Uterus (tissue), 4 donors: ENCODE measurements around the gene CTIF. TPM values are rescaled to one million over a fixed set of nuclear protein-coding genes. Genes with fewer than 3 reads are reported as not detected.

Experiments used
- DNase-seq, 2 donors: peaks; one replicate each; pipeline ENCODE4 v3.0.0-alpha.2; 2019 to 2020
- H3K27ac ChIP-seq, 2 donors: fragments of 200-600 bp; sonication (generic); 1 replicate in 1 of 2; 2 replicates in 1 of 2; pipeline ENCODE4 v1.5.1; 2016 to 2018
- H3K27me3 ChIP-seq, 2 donors: fragments of 200-600 bp; sonication (generic); one replicate each; pipeline ENCODE4 v1.5.1; 2018 to 2019; ENCODE audit warnings: control low read depth in 1 of 2
- H3K36me3 ChIP-seq, 2 donors: fragments of 200-600 bp; sonication (generic); one replicate each; pipeline ENCODE4 v1.5.1; 2019; ENCODE audit warnings: control low read depth in 1 of 2
- H3K4me1 ChIP-seq, 2 donors: fragments of 200-600 bp; sonication (generic); one replicate each; pipeline ENCODE4 v1.5.1; 2018 to 2019; ENCODE audit warnings: control low read depth in 1 of 2
- H3K4me3 ChIP-seq, 2 donors: fragments of 200-600 bp; sonication (generic); 1 replicate in 1 of 2; 2 replicates in 1 of 2; pipeline ENCODE4 v1.5.1; 2018 to 2019; ENCODE audit warnings: mild to moderate bottlenecking in 1 of 2
- H3K9me3 ChIP-seq, 2 donors: fragments of 200-600 bp; sonication (generic); one replicate each; pipeline ENCODE4 v1.5.1; 2019; ENCODE audit warnings: control low read depth in 1 of 2
- POLR2A ChIP-seq, 2 donors: fragments of 450-650 bp; IDR thresholded peaks; one replicate each; pipeline ENCODE4 v1.6.1; 2016; ENCODE audit warnings: antibody characterized with exemption in 2 of 2, mild to moderate bottlenecking in 1 of 2, moderate library complexity in 1 of 2
- intact Hi-C: fragments of 100-400 bp; cut with DNase I; formaldehyde crosslinking; loops from one replicate; pipeline ENCODE4 v1.15.1; 2023; ENCODE audit warnings: low total_unique reads
- total RNA-seq, 4 donors: library from RNA; depleted of rRNA in 3 of 4; stranded (reverse); fragments of >200 nt in 3 of 4; gene quantifications; one replicate each; pipeline versions ENCODE4 v1.1.0 to v1.2.4, GENCODE V29; 2014 to 2023
- TF ChIP-seq, protein P1 (sequence below), 4 experiments: fragments of 200-600 bp in 2 of 4; fragments of 450-650 bp in 2 of 4; sonication (generic) in 2 of 4; IDR thresholded peaks; one replicate each; pipeline ENCODE4 v1.5.1; 2016 to 2019; ENCODE audit warnings: antibody characterized with exemption in 4 of 4, mild to moderate bottlenecking in 2 of 4, moderate library complexity in 1 of 4
- donor health status: DM: yes; HTN: yes; CAD: no.

The CTIF gene
- total RNA-seq, 4 donors from 2014 or later, result 11.3 to 94.3 (median 48.0) TPM

DNA sequence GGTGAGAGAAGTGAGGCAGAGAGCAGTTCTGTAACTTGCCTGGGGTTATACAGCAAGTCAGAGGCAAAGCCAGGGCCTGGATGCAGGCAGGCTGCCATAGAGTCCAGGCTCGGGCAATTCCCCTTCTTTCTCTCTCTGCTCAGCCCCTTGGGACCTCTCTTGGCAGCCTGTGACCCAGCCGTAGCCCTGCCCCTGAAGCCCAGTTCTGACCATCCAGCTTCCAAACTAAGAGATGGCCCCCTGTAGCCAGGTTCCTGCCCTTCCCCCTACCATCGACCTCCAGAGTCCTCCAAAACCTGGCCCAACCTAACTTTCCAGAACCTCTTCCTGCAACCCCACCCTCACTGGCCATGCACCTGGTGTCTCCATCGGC, 201.2 kb downstream of the CTIF start:
- Histone ChIP-seq H3K4me1 (peaks cover 6 to 7% of the 10 kb centered on the region in 2 donors), H3K4me3 (no peak overlapping the region), H3K27me3 (no peaks in the 10 kb centered on the region), H3K9me3 (no peaks in the 10 kb centered on the region), H3K36me3 (no peaks in the 10 kb centered on the region), H3K27ac (no peak overlapping the region)
- intact Hi-C loops, result no loop called here
- DNase-seq, result peak in 1 of 2 donors; percentile 48
- no peak for TF ChIP-seq POLR2A (IDR thresholded peaks at IDR 0.05)
- TF ChIP-seq, protein P1, sequence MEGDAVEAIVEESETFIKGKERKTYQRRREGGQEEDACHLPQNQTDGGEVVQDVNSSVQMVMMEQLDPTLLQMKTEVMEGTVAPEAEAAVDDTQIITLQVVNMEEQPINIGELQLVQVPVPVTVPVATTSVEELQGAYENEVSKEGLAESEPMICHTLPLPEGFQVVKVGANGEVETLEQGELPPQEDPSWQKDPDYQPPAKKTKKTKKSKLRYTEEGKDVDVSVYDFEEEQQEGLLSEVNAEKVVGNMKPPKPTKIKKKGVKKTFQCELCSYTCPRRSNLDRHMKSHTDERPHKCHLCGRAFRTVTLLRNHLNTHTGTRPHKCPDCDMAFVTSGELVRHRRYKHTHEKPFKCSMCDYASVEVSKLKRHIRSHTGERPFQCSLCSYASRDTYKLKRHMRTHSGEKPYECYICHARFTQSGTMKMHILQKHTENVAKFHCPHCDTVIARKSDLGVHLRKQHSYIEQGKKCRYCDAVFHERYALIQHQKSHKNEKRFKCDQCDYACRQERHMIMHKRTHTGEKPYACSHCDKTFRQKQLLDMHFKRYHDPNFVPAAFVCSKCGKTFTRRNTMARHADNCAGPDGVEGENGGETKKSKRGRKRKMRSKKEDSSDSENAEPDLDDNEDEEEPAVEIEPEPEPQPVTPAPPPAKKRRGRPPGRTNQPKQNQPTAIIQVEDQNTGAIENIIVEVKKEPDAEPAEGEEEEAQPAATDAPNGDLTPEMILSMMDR (IDR thresholded peaks at IDR 0.05), result no peak

DNA sequence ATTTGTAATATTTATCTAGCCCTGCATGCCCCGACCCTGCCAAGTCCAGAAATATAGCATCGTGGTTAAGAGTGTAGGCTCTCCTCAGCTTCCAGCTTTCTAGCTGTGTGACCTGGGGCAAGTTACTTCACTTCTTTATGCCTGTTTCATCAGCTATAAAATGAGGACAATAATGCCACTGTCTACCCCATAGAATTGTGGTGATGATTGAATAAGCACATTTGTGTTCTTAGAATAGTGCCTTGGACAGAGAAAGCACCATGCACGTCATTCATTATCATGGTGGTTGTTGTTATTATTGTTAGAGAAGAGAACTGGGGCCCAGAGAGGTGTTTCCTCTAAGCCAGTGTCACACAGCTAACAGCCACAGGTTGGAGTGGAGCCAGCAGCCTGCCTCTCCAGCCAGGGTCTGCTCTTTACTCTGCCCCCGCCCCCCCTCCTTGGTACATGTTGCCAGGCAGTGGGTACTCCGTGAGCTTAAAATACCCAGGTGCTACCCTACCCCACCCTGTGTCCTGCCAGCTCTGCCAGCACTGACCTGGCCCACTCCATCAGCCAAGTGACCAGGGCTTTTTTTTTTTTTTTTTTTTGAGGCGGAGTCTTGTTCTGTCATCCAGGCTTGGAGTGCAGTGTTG, 202.1 kb downstream of the CTIF start:
- no peak overlapping the region for H3K27ac ChIP-seq
- H3K9me3 ChIP-seq, result no peaks in the 10 kb centered on the region
- H3K36me3 ChIP-seq, result no peaks in the 10 kb centered on the region
- no peak overlapping the region for H3K4me3 ChIP-seq
- TF ChIP-seq POLR2A (IDR thresholded peaks at IDR 0.05), result no peak
- TF ChIP-seq, protein P1 (IDR thresholded peaks at IDR 0.05), result no peak
- intact Hi-C loops, result no loop called here
- DNase-seq, result no peak
- H3K27me3 ChIP-seq, result no peaks in the 10 kb centered on the region
- peaks cover 6 to 7% of the 10 kb centered on the region in 2 donors for H3K4me1 ChIP-seq

DNA sequence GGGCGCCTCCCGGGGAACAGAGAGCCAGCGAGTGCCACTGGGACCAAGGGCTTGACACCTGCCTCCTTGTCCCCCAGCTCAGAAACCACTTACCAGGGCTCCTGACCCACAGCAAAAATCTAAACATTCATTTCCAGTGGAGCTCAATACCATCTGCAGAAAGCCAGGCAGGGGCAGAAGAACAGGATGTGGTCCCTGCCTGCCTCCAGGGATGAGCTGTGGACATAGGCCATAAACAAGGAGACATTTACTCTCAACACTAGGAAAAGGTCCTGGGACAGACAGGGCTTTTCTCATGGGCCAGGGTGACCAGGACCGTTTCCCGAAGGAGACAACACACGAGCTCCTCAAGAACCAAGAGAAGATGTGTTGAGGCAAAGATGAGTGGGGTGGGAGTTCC, 203.0 kb downstream of the CTIF start:
- Histone ChIP-seq H3K27me3 (no peaks in the 10 kb centered on the region), H3K4me3 (no peak overlapping the region), H3K36me3 (no peaks in the 10 kb centered on the region), H3K9me3 (no peaks in the 10 kb centered on the region), H3K27ac (peak overlapping the region in 1 of 2 donors; percentile 7), H3K4me1 (peaks cover 6 to 7% of the 10 kb centered on the region in 2 donors)
- intact Hi-C loops, result no loop called here
- TF ChIP-seq, protein P1 (IDR thresholded peaks at IDR 0.05), result no peak
- TF ChIP-seq POLR2A (IDR thresholded peaks at IDR 0.05), result no peak
- no peak for DNase-seq

DNA sequence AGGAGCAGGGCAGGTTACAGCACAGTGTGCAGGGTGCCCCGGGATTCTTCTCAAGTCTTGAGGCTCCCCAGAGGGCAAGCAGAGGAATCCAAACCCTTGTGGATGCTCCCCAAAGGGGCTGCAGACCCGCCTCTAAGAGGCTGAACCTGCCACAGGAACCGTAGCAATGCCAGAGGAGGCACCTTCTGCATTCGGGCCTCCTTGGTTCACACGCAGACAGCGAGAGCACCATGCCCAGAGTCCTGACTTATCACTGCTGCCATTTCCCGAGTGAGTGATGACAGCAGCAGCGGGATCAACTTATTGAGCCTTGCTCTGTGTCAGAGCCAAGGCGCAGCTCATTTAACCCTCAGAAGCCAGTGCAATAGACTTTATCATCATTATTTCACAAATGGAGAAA, 203.5 kb downstream of the CTIF start:
- intact Hi-C loops, result no loop called here
- peaks cover 6 to 7% of the 10 kb centered on the region in 2 donors for H3K4me1 ChIP-seq

More for the DNA sequence above, 203.5 kb downstream of the CTIF start:
- TF ChIP-seq, protein P1 (IDR thresholded peaks at IDR 0.05), result no peak
- no peak for TF ChIP-seq POLR2A (IDR thresholded peaks at IDR 0.05)
- no peak overlapping the region for H3K4me3 ChIP-seq
- no peaks in the 10 kb centered on the region for H3K36me3 ChIP-seq
- H3K27ac ChIP-seq, result peak overlapping the region; percentile 52 to 69
- H3K27me3 ChIP-seq, result no peaks in the 10 kb centered on the region
- H3K9me3 ChIP-seq, result no peaks in the 10 kb centered on the region
- DNase-seq, result no peak
